ENCODE measurements around the gene NAT10.

Gene NAT10

GRCh38 chr11:34134765-34135164 is 29.3 kb downstream of the NAT10 start:
- no peak overlapping the region for H2AFZ ChIP-seq (ENCODE audit: low read depth, low read length, severe bottlenecking)
- H3K36me3 ChIP-seq (ENCODE audit: low read length), result no peaks in the 10 kb centered on the region
- H3K9me3 ChIP-seq (ENCODE audit: insufficient read depth, low read length), result no peaks in the 10 kb centered on the region
- no peak overlapping the region for H3K9ac ChIP-seq (ENCODE audit: low read length)
- H3K4me3 ChIP-seq (ENCODE audit: insufficient read depth, low read length, poor library complexity, severe bottlenecking), result no peak overlapping the region
- no peaks in the 10 kb centered on the region for H3K79me2 ChIP-seq (ENCODE audit: insufficient read depth, low read length)
- no peaks in the 10 kb centered on the region for H3K27me3 ChIP-seq (ENCODE audit: low read length)
- no peak overlapping the region for H3K4me2 ChIP-seq (ENCODE audit: low read depth, low read length, poor library complexity, severe bottlenecking)
- TF ChIP-seq EZH2phosphoT487 (conservative IDR thresholded peaks at IDR 0.05; ENCODE audit: low read length), result no peak
- TF ChIP-seq, protein P1, sequence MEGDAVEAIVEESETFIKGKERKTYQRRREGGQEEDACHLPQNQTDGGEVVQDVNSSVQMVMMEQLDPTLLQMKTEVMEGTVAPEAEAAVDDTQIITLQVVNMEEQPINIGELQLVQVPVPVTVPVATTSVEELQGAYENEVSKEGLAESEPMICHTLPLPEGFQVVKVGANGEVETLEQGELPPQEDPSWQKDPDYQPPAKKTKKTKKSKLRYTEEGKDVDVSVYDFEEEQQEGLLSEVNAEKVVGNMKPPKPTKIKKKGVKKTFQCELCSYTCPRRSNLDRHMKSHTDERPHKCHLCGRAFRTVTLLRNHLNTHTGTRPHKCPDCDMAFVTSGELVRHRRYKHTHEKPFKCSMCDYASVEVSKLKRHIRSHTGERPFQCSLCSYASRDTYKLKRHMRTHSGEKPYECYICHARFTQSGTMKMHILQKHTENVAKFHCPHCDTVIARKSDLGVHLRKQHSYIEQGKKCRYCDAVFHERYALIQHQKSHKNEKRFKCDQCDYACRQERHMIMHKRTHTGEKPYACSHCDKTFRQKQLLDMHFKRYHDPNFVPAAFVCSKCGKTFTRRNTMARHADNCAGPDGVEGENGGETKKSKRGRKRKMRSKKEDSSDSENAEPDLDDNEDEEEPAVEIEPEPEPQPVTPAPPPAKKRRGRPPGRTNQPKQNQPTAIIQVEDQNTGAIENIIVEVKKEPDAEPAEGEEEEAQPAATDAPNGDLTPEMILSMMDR (IDR thresholded peaks at IDR 0.05; ENCODE audit: insufficient read depth, low read length, poor library complexity, severe bottlenecking), result no peak
- no peaks in the 10 kb centered on the region for H3K9me2 ChIP-seq (replicated peaks; ENCODE audit: insufficient read depth, low read length)
- H4K20me1 ChIP-seq (ENCODE audit: low read depth, low read length), result no peaks in the 10 kb centered on the region
- no peak overlapping the region for H3K27ac ChIP-seq (ENCODE audit: low read depth, low read length)
- H3F3A ChIP-seq (ENCODE audit: insufficient read depth), result no peaks in the 10 kb centered on the region

DNA sequence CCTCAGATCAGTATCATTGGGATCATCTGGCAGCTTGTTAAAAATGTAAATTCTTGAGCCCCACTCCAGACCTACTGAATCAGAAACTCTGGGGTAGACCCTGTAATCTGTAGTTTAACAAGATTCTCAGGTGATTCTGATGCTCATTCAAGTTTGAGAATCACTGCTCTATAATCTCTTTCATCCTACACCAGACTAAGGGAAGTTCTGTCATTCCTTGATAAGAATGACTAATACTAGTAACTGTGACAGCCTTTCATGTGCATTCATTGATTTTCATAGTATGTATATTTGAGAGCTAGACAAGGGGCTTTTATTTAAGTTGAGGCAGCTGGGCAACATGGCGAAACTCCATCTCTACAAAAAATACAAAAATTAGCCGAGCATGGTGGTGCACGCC is 30.0 kb downstream of the NAT10 start:
- Histone ChIP-seq H3K9me3 (ENCODE audit: insufficient read depth, low read length) (no peaks in the 10 kb centered on the region), H3K9me2 (replicated peaks; ENCODE audit: insufficient read depth, low read length) (no peaks in the 10 kb centered on the region), H3K9ac (ENCODE audit: low read length) (no peak overlapping the region), H3K4me2 (ENCODE audit: low read depth, low read length, poor library complexity, severe bottlenecking) (no peak overlapping the region), H2AFZ (ENCODE audit: low read depth, low read length, severe bottlenecking) (no peak overlapping the region), H3K79me2 (ENCODE audit: insufficient read depth, low read length) (no peaks in the 10 kb centered on the region), H3K27ac (ENCODE audit: low read depth, low read length) (no peak overlapping the region), H3K4me3 (ENCODE audit: insufficient read depth, low read length, poor library complexity, severe bottlenecking) (no peak overlapping the region), H3K36me3 (ENCODE audit: low read length) (no peaks in the 10 kb centered on the region), H3K27me3 (ENCODE audit: low read length) (no peaks in the 10 kb centered on the region), H4K20me1 (ENCODE audit: low read depth, low read length) (no peaks in the 10 kb centered on the region), H3F3A (ENCODE audit: insufficient read depth) (no peaks in the 10 kb centered on the region)
- no peak for TF ChIP-seq EZH2phosphoT487 (conservative IDR thresholded peaks at IDR 0.05; ENCODE audit: low read length)
- TF ChIP-seq, protein P1 (IDR thresholded peaks at IDR 0.05; ENCODE audit: insufficient read depth, low read length, poor library complexity, severe bottlenecking), result no peak

DNA sequence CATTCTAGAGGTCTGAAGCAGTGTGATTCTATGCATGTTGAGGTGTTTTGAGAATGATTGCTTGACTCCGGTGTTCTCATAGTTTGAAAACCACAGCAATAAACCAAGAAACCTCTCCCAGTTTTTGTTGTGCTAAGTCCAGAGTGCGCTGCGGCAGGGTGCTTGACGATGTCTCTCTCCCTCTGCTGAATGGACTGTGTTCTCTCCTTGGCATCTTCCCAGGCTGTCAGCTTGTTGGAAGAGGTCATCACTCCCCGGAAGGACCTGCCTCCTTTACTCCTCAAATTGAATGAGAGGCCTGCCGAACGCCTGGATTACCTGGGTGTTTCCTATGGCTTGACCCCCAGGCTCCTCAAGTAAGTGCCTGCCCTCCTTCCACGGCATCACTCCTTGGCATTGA is 31.0 kb downstream of the NAT10 start:
- TF ChIP-seq, protein P1 (IDR thresholded peaks at IDR 0.05; ENCODE audit: insufficient read depth, low read length, poor library complexity, severe bottlenecking), result no peak
- TF ChIP-seq EZH2phosphoT487 (conservative IDR thresholded peaks at IDR 0.05; ENCODE audit: low read length), result no peak

More for the DNA sequence above, 31.0 kb downstream of the NAT10 start:
- Histone ChIP-seq H3F3A (ENCODE audit: insufficient read depth) (no peaks in the 10 kb centered on the region), H3K36me3 (ENCODE audit: low read length) (no peaks in the 10 kb centered on the region), H3K4me3 (ENCODE audit: insufficient read depth, low read length, poor library complexity, severe bottlenecking) (no peak overlapping the region), H3K9ac (ENCODE audit: low read length) (no peak overlapping the region), H3K27ac (ENCODE audit: low read depth, low read length) (no peak overlapping the region), H3K4me2 (ENCODE audit: low read depth, low read length, poor library complexity, severe bottlenecking) (no peak overlapping the region), H3K27me3 (ENCODE audit: low read length) (no peaks in the 10 kb centered on the region), H3K79me2 (ENCODE audit: insufficient read depth, low read length) (no peaks in the 10 kb centered on the region), H2AFZ (ENCODE audit: low read depth, low read length, severe bottlenecking) (no peak overlapping the region), H3K9me2 (replicated peaks; ENCODE audit: insufficient read depth, low read length) (no peaks in the 10 kb centered on the region), H3K9me3 (ENCODE audit: insufficient read depth, low read length) (no peaks in the 10 kb centered on the region), H4K20me1 (ENCODE audit: low read depth, low read length) (no peaks in the 10 kb centered on the region)
